AG04450 (cell line): ENCODE data around the gene FGF14. TPM values are rescaled to one million over a fixed set of nuclear protein-coding genes. Genes with fewer than 3 reads are reported as not detected.

Experiments used
- CTCF ChIA-PET: fragments of 300-600, 350-600 bp; formaldehyde crosslinking; extraction: SDS; loops from one replicate; lab custom pipeline; 2022; ENCODE audit warnings: antibody characterized with exemption, inconsistent platforms; lab: Charles Lee
- POLR2A ChIA-PET: fragments of 350-600 bp; formaldehyde crosslinking; extraction: SDS; loops from one replicate; lab custom pipeline; 2021; ENCODE audit warnings: antibody characterized with exemption, inconsistent platforms; lab: Yijun Ruan, JAX
- DNase-seq: peaks from one replicate; pipeline ENCODE4 v3.0.0-alpha.2; 2011; ENCODE audit warnings: low read depth, low spot score
- H3K27ac ChIP-seq: one replicate; pipeline ENCODE4 v1.5.1; 2012; ENCODE audit warnings: low read depth, low read length, control low read depth
- H3K27me3 ChIP-seq: one replicate; pipeline ENCODE4 v1.6.0; 2012; ENCODE audit warnings: low read length; ENCODE audit not compliant: control insufficient read depth, insufficient read depth
- H3K4me3 ChIP-seq: 2 replicates; pipeline ENCODE4 v1.5.1; 2011; ENCODE audit warnings: mild to moderate bottlenecking, low read depth, low read length, control low read depth
- H3K9me3 ChIP-seq: 2 replicates; pipeline ENCODE4 v1.5.1; 2012; ENCODE audit warnings: low read length; ENCODE audit not compliant: control insufficient read depth, insufficient read depth
- polyA plus RNA-seq: library from polyadenylated mRNA; depleted of rRNA; stranded (reverse); fragments of >200 nt; gene quantifications from 2 replicates; pipeline ENCODE4 v1.2.3, GENCODE V29; 2011
- TF ChIP-seq, protein P1 (sequence below): IDR thresholded peaks from 2 replicates; pipeline ENCODE4 v1.5.1; 2011; ENCODE audit warnings: low read depth, low read length, control low read depth, inconsistent platforms

The FGF14 gene
- polyA plus RNA-seq, 1 experiment, result 0.01 TPM

GRCh38 chr13:102226591-102226990, 175.3 kb downstream of the FGF14 start:
- no peak overlapping the region for H3K27ac ChIP-seq
- DNase-seq, result no peak
- H3K4me3 ChIP-seq, result no peak overlapping the region
- H3K27me3 ChIP-seq, result no peaks in the 10 kb centered on the region
- TF ChIP-seq, protein P1, sequence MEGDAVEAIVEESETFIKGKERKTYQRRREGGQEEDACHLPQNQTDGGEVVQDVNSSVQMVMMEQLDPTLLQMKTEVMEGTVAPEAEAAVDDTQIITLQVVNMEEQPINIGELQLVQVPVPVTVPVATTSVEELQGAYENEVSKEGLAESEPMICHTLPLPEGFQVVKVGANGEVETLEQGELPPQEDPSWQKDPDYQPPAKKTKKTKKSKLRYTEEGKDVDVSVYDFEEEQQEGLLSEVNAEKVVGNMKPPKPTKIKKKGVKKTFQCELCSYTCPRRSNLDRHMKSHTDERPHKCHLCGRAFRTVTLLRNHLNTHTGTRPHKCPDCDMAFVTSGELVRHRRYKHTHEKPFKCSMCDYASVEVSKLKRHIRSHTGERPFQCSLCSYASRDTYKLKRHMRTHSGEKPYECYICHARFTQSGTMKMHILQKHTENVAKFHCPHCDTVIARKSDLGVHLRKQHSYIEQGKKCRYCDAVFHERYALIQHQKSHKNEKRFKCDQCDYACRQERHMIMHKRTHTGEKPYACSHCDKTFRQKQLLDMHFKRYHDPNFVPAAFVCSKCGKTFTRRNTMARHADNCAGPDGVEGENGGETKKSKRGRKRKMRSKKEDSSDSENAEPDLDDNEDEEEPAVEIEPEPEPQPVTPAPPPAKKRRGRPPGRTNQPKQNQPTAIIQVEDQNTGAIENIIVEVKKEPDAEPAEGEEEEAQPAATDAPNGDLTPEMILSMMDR, result no peak
- ChIA-PET CTCF (no interaction called here), POLR2A (no interaction called here)
- H3K9me3 ChIP-seq, result no peaks in the 10 kb centered on the region

DNA sequence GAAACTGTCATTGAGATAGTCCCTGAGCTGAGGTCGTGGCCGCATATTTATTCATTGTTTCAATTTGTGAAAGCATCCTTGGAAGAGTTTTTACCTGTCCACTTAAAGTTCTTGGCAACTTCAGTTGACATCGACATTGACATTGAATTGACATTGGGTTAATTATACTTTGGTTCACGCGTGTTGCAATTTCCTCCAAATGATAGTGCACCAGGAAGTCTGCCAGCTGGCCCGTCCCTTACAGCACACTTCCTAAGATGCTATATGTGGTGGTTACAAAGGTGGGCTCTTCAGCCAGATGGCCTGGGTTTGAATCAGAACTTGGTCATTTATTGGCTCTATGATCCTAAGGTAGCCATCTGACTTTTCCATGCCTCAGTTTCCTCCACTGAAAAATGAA, 176.0 kb downstream of the FGF14 start:
- H3K9me3 ChIP-seq, result no peaks in the 10 kb centered on the region
- no peak overlapping the region for H3K4me3 ChIP-seq
- no peaks in the 10 kb centered on the region for H3K27me3 ChIP-seq
- CTCF ChIA-PET, result no interaction called here
- DNase-seq, result no peak
- TF ChIP-seq, protein P1, result no peak
- POLR2A ChIA-PET, result no interaction called here
- no peak overlapping the region for H3K27ac ChIP-seq

DNA sequence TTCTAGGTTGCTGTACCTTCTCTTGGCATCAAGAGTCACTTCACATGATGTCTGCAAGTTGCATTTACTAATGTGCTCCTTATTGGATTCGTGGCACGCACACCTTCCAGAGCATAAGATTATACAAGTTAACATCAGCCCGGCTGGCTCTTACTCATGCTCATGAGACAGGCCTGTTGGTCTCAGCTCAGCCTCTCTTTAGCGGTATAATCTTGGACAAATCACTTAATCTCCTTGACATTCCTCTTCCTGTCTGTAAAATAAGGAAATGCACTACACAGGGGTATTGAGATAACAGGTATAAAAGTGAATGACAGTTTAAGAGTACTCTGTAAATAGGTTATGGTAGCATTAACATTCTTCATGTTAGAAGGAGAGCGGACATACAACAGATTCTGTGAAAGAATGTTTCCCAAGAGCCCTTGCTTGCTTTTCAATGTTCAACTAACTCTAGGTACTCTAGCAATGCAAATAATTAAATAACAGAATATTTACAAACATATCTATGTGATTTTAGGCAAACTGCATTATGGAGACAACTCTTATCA, 181.1 kb downstream of the FGF14 start:
- no peak overlapping the region for H3K27ac ChIP-seq
- CTCF ChIA-PET, result no interaction called here

DNA sequence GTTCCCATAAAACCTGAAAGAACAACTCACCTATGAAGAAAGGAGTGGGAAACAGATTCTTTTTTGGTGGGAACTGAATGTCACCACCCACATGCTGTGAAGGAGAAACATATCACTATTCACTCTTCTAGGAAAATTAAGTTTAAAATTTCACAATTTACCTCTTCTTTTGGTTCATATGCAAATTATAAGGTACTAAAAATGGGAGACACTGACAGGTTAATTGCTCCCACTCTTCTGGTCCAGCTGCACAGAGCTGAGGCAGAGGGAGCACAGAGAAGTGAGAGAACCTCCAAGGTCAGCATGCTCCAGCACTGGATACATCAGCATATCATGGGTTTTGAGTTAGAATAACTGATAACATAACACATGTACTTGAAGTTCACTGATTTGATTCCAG, 186.9 kb downstream of the FGF14 start:
- Histone ChIP-seq H3K27me3 (no peaks in the 10 kb centered on the region), H3K27ac (no peak overlapping the region), H3K9me3 (no peaks in the 10 kb centered on the region), H3K4me3 (no peak overlapping the region)
- no peak for DNase-seq
- TF ChIP-seq, protein P1, result no peak
- ChIA-PET POLR2A (no interaction called here), CTCF (no interaction called here)

More for the DNA sequence above, 181.1 kb downstream of the FGF14 start:
- POLR2A ChIA-PET, result no interaction called here
- DNase-seq, result no peak
- no peaks in the 10 kb centered on the region for H3K27me3 ChIP-seq
- no peak overlapping the region for H3K4me3 ChIP-seq
- no peaks in the 10 kb centered on the region for H3K9me3 ChIP-seq
- TF ChIP-seq, protein P1, result no peak

GRCh38 chr13:102212729-102213128, 189.1 kb downstream of the FGF14 start:
- Histone ChIP-seq H3K4me3 (no peak overlapping the region), H3K27me3 (no peaks in the 10 kb centered on the region), H3K9me3 (no peaks in the 10 kb centered on the region), H3K27ac (no peak overlapping the region)
- ChIA-PET CTCF (interaction anchor here (0.6 kb wide), 1 partner anchor 455 kb away, joined by 3 read pairs; no protein-coding TSS in a partner anchor), POLR2A (no interaction called here)
- DNase-seq, result no peak
- TF ChIP-seq, protein P1, result no peak
